NCI-H146 treated with DMSO at 0.1 percent for 48 hours (cell line): ENCODE data around the gene TDRD1.

ENCODE experiments used
- DNase-seq: peaks from one replicate; lab custom pipeline; 2025; ENCODE audit not compliant: unreplicated experiment; lab: John Stamatoyannopoulos, UW

Gene TDRD1

GRCh38 chr10:114259824-114260223 lies 80.7 kb downstream of the TDRD1 start:
- DNase-seq = no peak

- no peak for DNase-seq
These were observed 81.2 kb downstream of the TDRD1 start for GRCh38 chr10:114260366-114260765.

- no peak for DNase-seq
These were observed 81.9 kb downstream of the TDRD1 start for GRCh38 chr10:114261076-114261475.

GRCh38 chr10:114262496-114262895 lies 83.3 kb downstream of the TDRD1 start:
- DNase-seq = no peak

GRCh38 chr10:114265392-114266053 lies 86.4 kb downstream of the TDRD1 start:
- no peak for DNase-seq

GRCh38 chr10:114266521-114266920 lies 87.4 kb downstream of the TDRD1 start:
- DNase-seq = no peak

- DNase-seq = no peak
These were observed 92.1 kb downstream of the TDRD1 start for GRCh38 chr10:114271075-114271778.

- DNase-seq = no peak
These were observed 92.6 kb downstream of the TDRD1 start for GRCh38 chr10:114271779-114272167.

GRCh38 chr10:114272696-114273095 lies 93.5 kb downstream of the TDRD1 start:
- DNase-seq = no peak

GRCh38 chr10:114273910-114274309 lies 94.8 kb downstream of the TDRD1 start:
- no peak for DNase-seq

- no peak for DNase-seq
These were observed 95.7 kb downstream of the TDRD1 start for GRCh38 chr10:114274616-114275453.

- no peak for DNase-seq
These were observed 96.9 kb downstream of the TDRD1 start for GRCh38 chr10:114276066-114276465.

GRCh38 chr10:114276671-114277070 lies 97.5 kb downstream of the TDRD1 start:
- no peak for DNase-seq

GRCh38 chr10:114278140-114278883 lies 99.2 kb downstream of the TDRD1 start:
- no peak for DNase-seq

GRCh38 chr10:114278884-114279191 lies 99.7 kb downstream of the TDRD1 start:
- no peak for DNase-seq

GRCh38 chr10:114279289-114279688 lies 100.1 kb downstream of the TDRD1 start:
- no peak for DNase-seq

- no peak for DNase-seq
These were observed 100.9 kb downstream of the TDRD1 start for GRCh38 chr10:114279901-114280644.

GRCh38 chr10:114281006-114281405 lies 101.9 kb downstream of the TDRD1 start:
- no peak for DNase-seq

- DNase-seq = no peak
These were observed 102.3 kb downstream of the TDRD1 start for GRCh38 chr10:114281461-114281860.
